H54 (cell line): ENCODE data around the gene GSTO2.
A peak's percentile ranks its signal among the peaks of the same experiment; 100 is the strongest.

Experiments used
- DNase-seq: peaks from one replicate; pipeline ENCODE4 v3.0.0; 2011; ENCODE audit warnings: low spot score, mixed read lengths; ENCODE audit not compliant: insufficient read length
- FAIRE-seq: peaks from 3 replicates; lab custom pipeline; 2011; peaks lifted over from hg19 to GRCh38; lab: Jason Lieb, UNC
- POLR2A ChIP-seq: IDR thresholded peaks from 2 replicates; pipeline ENCODE4 v1.6.1; 2011; ENCODE audit warnings: low read depth, mild to moderate bottlenecking, low read length

The GSTO2 gene

DNA sequence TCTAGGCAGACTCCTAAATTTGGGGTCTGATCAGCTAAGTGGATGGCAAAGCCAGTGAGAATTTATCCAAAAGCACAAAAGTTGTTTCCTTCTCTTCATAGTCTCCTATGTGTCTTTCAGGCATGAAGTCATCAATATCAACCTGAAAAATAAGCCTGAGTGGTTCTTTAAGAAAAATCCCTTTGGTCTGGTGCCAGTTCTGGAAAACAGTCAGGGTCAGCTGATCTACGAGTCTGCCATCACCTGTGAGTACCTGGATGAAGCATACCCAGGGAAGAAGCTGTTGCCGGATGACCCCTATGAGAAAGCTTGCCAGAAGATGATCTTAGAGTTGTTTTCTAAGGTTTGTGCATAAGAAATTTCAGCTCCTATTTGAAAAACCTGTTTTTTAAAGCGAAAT is 9.5 kb upstream of the GSTO2 start:
- DNase-seq (no peak), FAIRE-seq (no peak)
- TF ChIP-seq POLR2A, result no peak

DNA sequence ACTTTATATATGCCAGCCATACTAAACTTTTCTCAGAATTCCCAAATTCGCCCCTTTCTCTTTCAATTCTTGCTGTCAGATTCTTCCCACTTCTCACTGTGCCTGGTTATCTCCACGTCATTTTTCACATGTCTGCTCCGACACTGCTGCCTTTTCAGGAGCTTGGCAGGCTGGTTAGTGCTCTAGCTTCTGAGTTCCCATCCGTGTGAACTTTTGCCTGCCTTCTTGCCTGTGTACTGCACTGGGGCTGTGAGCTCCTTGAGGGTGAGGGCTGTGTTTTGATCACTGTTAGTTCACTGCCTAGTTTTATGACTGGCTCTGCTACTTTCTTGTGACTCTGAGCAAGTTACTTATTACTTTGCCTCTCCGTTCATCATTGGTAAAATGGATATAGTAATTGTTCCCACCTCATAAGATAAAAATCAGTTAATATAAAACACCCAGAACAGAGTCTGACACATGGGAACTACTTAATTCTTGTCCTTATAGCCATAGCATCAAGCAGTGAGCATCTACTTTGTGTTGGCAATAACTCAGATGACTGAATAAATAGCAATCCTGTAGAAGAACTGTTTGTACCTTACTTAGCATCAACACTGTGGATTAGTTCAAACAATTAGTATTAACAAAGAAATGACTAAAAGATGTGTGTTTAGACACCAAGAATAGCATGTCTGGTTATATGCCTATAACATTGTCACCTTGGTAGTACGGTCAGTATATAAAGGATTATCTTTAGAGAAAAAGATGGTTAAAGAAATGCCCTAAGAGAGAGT is 8.8 kb upstream of the GSTO2 start:
- no peak for TF ChIP-seq POLR2A
- DNase-seq (no peak), FAIRE-seq (no peak)

DNA sequence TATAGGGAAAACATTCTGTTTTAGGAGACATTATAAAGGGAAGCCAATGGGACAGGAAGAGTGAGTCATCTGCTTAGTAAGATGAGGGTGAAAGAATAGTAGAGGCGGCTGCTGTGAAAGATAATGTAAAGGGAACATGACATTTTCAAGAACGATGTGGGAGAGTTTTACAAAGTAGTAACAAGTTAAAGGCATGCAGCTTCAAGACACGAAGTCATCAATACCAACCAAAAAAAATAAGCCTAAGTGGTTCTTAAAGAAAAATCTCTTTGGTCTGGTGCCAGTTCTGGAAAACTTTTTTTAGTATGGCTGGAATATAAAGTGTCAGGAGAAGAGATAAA is 8.2 kb upstream of the GSTO2 start:
- peak; percentile 95 for FAIRE-seq

DNA sequence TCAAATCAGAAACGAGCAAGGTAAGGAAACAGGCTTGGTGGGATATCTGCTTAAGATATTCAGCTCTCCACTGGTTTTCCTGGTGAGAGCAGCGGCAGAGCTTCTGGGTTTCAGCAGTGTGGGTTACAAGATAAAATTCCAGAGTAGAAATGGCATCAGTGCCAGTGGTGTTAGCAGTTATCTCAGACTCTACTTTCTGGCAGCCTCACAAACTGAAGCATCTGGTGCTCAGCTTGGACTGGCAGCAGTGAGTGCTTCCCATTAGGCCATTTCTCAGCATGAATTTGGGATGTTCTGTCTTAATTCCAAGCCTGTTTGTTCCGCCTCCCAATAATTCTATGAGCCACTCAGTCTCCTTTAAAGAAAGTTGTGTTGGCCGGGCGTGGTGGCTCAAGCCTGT is 6.9 kb upstream of the GSTO2 start:
- DNase-seq (no peak), FAIRE-seq (no peak)

More for the DNA sequence above, 8.2 kb upstream of the GSTO2 start:
- no peak for DNase-seq
- TF ChIP-seq POLR2A, result no peak

DNA sequence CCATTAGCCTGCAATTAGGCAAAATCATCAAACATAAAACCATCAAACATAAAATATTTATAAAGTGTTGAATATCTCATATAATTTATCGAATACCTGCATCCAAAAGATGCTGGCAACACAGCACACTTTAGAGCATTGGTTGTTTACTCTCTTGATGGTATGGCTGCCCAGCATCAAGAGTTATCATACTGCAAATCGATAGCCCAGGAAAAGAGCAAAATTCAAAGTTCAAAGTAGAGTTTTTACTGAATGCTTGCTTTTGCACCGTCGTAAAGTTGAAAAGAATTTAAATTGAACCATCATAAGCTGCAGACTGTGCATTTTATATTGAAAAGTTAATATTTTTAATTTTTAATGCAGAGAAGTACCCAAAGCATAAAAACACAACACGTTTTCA is 4.2 kb upstream of the GSTO2 start:
- DNase-seq (no peak), FAIRE-seq (no peak)
- no peak for TF ChIP-seq POLR2A

More for the DNA sequence above, 6.9 kb upstream of the GSTO2 start:
- no peak for TF ChIP-seq POLR2A

DNA sequence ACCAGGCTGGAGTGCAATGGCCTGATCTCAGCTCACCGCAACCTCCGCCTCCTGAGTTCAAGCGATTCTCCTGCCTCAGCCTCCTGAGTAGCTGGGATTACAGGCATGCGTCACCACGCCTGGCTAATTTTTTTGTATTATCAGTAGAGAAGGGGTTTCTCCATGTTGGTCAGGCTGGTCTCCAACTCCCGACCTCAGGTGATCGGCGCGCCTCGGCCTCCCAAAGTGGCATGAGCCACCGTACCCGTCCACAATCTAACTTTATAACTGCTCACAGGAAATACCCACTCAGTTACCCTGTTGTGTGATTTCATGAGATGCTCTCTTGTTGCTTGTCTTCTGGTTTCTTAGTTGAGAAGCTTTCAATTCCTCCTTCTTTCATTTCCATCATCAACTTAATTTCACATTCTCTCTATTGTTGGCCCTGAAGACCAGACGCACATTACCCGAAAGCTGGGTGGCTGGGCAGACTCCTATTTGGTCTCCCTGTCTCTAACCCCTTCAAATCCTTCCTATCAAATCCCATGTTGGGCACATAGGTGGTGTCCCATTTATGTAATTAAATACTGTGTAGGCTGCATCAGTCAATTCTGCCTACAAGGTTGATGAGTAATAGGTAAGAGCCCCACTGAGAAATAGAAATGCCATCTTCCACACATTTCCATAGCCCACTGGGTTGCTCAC is 1.1 kb upstream of the GSTO2 start:
- DNase-seq, result no peak
- peak; percentile 23 for FAIRE-seq

DNA sequence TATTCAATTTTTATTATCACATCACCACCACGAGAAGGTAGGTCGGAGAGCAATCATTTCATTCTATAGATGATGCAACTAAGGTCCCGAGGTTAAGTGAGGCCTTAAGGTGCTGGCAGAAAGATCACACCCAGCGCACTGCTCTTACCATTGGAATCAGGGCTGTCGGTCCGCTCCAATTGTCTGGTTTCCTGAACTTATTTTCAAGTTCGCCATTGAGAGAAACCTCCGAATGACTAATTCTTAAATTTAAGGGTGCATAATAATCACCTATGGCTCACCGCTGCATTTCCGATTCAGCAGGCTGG is 625 bp upstream of the GSTO2 start:
- DNase-seq (no peak), FAIRE-seq (peak; percentile 78)
- no peak for TF ChIP-seq POLR2A

More for the DNA sequence above, 1.1 kb upstream of the GSTO2 start:
- TF ChIP-seq POLR2A, result no peak

DNA sequence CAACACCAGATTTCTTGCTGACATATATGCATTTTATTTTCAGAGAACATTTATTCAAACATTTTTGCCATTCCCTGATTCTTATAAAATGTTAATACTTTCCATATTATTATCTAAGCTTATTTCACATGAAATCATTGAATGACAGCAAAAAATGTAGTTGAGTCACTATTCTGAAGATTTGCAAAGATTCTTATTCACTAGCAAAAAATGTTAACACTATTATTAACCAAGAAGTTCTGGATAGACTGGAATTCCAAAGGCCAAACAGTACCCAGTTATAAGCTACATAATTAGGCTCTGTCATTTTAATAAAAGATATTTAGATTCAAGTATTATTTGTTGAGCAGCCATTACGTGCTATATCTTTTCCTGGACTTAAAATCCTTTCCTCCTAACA is 4.3 kb downstream of the GSTO2 start:
- DNase-seq, result no peak
- no peak for FAIRE-seq
- TF ChIP-seq POLR2A, result no peak

DNA sequence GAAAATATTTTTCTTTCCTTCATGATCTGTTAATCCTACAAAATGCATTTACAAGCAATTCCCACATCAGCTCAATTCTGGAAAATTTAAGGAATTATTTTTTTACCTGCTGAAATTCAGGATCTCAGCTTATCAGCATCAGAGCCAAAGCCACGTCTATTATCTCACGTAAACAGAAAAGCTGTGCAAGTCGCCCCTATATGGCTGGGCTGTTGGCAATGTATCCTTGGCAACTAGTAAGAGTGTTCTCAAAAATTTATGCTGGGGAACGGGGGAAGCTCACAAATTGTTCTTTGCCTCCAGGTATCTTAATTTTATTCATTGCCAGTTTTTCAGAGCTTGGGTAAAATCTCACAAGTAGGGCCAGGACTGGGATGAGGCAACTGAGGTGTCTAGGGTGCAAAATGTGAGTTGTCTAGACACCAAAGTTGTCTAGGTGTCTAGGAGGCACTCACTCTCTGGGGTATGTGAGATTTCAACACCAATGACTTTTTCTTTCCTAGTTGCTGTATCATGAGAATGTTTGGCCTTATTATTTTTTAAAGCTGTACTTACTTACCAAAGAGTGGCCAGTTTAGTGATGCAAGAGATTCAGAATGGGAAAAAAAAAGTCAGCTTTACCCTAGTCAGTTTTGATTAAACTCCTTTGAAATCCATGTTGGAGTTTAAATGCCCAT is 5.1 kb downstream of the GSTO2 start:
- FAIRE-seq (no peak), DNase-seq (no peak)
- no peak for TF ChIP-seq POLR2A

DNA sequence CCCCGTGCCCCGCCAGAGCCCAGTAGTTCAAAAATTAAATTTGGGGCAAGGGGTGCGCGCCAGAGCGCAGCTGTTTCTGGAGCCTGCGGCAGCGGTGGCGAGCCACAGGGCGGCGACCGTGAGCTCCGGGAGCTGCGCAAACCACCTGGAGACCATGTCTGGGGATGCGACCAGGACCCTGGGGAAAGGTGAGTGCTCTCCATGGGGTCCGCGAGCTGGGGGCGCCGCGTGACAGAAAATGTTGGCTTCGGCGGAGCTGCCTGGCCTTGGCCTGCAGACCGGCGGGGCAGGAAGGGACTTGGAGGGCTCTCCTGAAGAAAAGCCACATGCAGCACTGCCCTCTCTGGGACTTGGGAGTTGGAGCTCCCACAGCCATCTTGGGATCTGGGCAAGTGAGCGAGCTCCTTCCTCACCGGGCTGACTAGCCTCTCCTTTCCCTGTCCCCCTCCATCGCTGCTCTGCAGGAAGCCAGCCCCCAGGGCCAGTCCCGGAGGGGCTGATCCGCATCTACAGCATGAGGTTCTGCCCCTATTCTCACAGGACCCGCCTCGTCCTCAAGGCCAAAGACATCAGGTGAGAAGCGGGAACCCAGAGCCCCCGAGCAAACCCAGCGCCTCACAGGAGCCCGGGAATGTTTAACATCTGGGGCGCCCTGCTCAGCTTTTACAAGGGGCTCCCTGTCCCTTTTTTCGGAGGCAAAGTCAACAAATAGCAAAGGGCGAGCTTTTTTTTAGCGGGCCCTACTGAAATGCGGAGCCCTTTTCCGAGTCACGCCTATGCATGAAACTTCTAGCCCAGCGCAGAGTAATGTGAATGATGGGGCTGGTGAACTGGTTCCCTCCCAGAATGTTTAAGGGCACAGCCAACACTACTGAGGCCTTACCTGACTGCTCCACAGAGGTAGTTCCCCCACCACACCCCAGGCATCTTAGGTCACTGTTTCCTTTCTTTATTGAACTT is 6.1 kb downstream of the GSTO2 start:
- FAIRE-seq (no peak), DNase-seq (peak; percentile 45)
- TF ChIP-seq POLR2A, result no peak

DNA sequence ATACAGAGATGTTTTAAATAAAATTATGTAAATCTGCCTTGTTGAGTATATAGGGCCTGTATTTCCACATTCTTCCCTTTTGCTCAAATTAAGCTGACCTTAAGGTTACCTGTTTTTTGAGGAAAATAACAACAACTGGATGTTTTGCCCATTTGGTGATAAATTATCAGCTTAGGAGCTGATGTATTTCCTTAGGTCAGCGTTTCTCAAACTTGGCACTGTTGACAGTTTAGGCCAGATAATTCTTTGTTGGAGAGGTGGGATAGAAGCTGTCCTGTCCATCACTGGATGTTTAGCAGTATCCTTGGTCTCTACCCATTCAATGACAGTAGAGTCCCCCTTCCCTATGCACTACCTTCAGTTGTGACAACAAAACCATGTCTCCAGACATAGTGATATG is 7.2 kb downstream of the GSTO2 start:
- TF ChIP-seq POLR2A, result no peak
- no peak for DNase-seq
- no peak for FAIRE-seq

DNA sequence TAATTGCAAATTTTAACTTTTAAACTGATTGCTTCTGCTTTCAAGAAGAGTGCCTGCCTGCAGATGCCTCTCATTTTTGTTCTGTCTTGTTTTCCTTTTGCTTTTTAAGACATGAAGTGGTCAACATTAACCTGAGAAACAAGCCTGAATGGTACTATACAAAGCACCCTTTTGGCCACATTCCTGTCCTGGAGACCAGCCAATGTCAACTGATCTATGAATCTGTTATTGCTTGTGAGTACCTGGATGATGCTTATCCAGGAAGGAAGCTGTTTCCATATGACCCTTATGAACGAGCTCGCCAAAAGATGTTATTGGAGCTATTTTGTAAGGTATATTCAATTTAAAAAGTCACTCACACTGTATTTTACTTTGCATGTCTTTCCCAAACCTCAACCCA is 8.8 kb downstream of the GSTO2 start:
- no peak for DNase-seq
- TF ChIP-seq POLR2A, result no peak
- FAIRE-seq, result no peak

DNA sequence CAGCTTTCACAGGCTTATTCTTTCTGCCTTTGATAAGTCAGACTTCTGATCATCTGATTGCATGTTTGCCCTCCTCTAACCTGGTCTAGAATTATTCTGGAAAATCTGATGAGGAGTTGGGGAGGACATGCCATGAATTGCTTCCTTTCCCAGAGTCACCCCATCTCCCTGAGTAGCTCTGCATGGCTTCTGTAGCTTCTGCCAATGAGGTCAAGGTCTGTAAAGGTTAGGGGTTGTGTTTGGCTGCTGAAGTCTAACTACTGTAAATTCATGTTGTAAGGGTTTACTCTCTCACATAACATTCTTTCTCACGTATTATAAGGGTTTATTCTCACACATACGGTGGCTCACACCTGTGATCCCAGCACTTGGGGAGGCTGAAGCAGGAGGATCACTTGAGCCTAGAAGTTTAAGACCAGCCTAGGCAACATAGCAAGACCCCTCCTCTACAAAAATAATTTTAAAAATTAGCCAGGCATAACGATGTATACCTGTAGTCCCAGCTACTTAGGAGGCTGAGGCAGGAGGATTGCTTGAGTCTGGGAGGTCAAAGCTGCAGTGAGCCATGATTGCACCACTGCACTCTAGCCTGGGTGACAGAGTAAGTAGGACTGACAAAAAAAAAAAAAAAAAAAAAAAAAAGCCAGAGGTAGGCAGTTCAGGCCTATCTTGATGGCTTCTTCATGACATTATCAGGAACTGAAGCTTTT is 10.7 kb downstream of the GSTO2 start:
- FAIRE-seq, result no peak
- no peak for TF ChIP-seq POLR2A
- no peak for DNase-seq
